Activated T-helper 17 cell treated with anti-CD3 and anti-CD28 coated beads, Interleukin-2, amount 50 U/mL, for 72 hours (primary cell): ENCODE measurements around the gene ARHGAP15. TPM values are rescaled to one million over a fixed set of nuclear protein-coding genes. Genes with fewer than 3 reads are reported as not detected.

Source experiments
- ATAC-seq: fragments of 150-1000 bp; cut with Tn5 transposase; replicated peaks from 2 replicates; pipeline ENCODE4 v1.10.0; 2021; ENCODE audit warnings: mild to moderate bottlenecking, moderate library complexity
- H3K27ac Mint-ChIP-seq: one replicate; pipeline ENCODE4 v1.8.0; 2022; ENCODE audit warnings: mixed read lengths
- H3K27me3 Mint-ChIP-seq: one replicate; pipeline ENCODE4 v1.8.0; 2022; ENCODE audit warnings: mixed read lengths
- H3K36me3 Mint-ChIP-seq: one replicate; pipeline ENCODE4 v1.8.0; 2022; ENCODE audit warnings: low read depth, mild to moderate bottlenecking, mixed read lengths
- H3K4me1 Mint-ChIP-seq: one replicate; pipeline ENCODE4 v1.8.0; 2022; ENCODE audit warnings: mixed read lengths
- H3K4me3 Mint-ChIP-seq: one replicate; pipeline ENCODE4 v1.8.0; 2022; ENCODE audit warnings: mild to moderate bottlenecking, mixed read lengths
- H3K9me3 Mint-ChIP-seq: one replicate; pipeline ENCODE4 v1.8.0; 2022; ENCODE audit warnings: mixed read lengths
- total RNA-seq, 2 donors: library from RNA; stranded (reverse); gene quantifications; one replicate each; pipeline ENCODE4 v1.2.3, GENCODE V29; 2022

The ARHGAP15 gene
- total RNA-seq, 2 donors from 2014 or later, result 93.3 to 98.3 TPM

GRCh38 chr2:143125717-143126116, 3.5 kb upstream of the ARHGAP15 start:
- H3K4me1 Mint-ChIP-seq, result no peaks in the 10 kb centered on the region
- no peak overlapping the region for H3K4me3 Mint-ChIP-seq
- no peaks in the 10 kb centered on the region for H3K9me3 Mint-ChIP-seq
- no peaks in the 10 kb centered on the region for H3K27me3 Mint-ChIP-seq
- ATAC-seq, result no peak
- peaks cover 14% of the 10 kb centered on the region for H3K36me3 Mint-ChIP-seq
- no peak overlapping the region for H3K27ac Mint-ChIP-seq

GRCh38 chr2:143132355-143132754, 3.1 kb downstream of the ARHGAP15 start:
- peak; percentile 53 for ATAC-seq
- H3K4me1 Mint-ChIP-seq, result peaks cover 42% of the 10 kb centered on the region
- peaks cover 41% of the 10 kb centered on the region for H3K36me3 Mint-ChIP-seq
- H3K9me3 Mint-ChIP-seq, result no peaks in the 10 kb centered on the region
- H3K4me3 Mint-ChIP-seq, result peak overlapping the region; percentile 86
- H3K27me3 Mint-ChIP-seq, result no peaks in the 10 kb centered on the region
- peak overlapping the region; percentile 59 for H3K27ac Mint-ChIP-seq

DNA sequence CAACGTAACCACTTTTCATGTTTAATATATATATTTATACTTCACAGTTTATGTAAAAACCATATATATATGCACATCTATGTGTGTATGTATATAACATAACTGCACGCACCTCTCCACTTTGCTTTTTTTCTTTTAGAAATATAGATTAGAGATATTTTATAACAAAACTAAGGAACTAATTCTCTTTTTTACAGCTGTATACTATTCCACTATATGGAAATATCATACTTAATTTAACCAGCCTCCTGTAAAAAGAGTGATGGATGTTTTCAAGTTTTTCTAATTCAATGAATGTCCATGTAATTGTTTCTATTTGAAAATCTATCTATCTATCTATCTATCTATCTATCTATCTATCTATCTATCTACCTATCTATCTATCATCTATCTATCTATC, 4.6 kb downstream of the ARHGAP15 start:
- no peak for ATAC-seq
- no peaks in the 10 kb centered on the region for H3K9me3 Mint-ChIP-seq
- peaks cover 40% of the 10 kb centered on the region for H3K36me3 Mint-ChIP-seq
- no peak overlapping the region for H3K27ac Mint-ChIP-seq
- H3K27me3 Mint-ChIP-seq, result no peaks in the 10 kb centered on the region
- peaks cover 42% of the 10 kb centered on the region for H3K4me1 Mint-ChIP-seq
- peak overlapping the region; percentile 25 for H3K4me3 Mint-ChIP-seq

- Mint-ChIP-seq H3K4me1 (peaks cover 66% of the 10 kb centered on the region), H3K9me3 (no peaks in the 10 kb centered on the region), H3K4me3 (peak overlapping the region; percentile 40), H3K36me3 (peaks cover 17% of the 10 kb centered on the region), H3K27ac (no peak overlapping the region), H3K27me3 (no peaks in the 10 kb centered on the region)
- ATAC-seq, result no peak
Observed at GRCh38 chr2:143138292-143138691, 9.1 kb downstream of the ARHGAP15 start.

- peak overlapping the region; percentile 48 for H3K27ac Mint-ChIP-seq
- peaks cover 18% of the 10 kb centered on the region for H3K36me3 Mint-ChIP-seq
- no peaks in the 10 kb centered on the region for H3K9me3 Mint-ChIP-seq
- H3K4me1 Mint-ChIP-seq, result peaks cover 69% of the 10 kb centered on the region
- no peaks in the 10 kb centered on the region for H3K27me3 Mint-ChIP-seq
- ATAC-seq, result peak; percentile 47
- peak overlapping the region; percentile 62 for H3K4me3 Mint-ChIP-seq
Observed at GRCh38 chr2:143139835-143140393, 10.7 kb downstream of the ARHGAP15 start.

GRCh38 chr2:143140864-143141661, 11.8 kb downstream of the ARHGAP15 start:
- Mint-ChIP-seq H3K9me3 (no peaks in the 10 kb centered on the region), H3K27ac (peak overlapping the region; percentile 48), H3K27me3 (no peaks in the 10 kb centered on the region), H3K36me3 (peaks cover 15% of the 10 kb centered on the region), H3K4me1 (peaks cover 66% of the 10 kb centered on the region), H3K4me3 (peak overlapping the region; percentile 62)
- peak; percentile 61 for ATAC-seq

DNA sequence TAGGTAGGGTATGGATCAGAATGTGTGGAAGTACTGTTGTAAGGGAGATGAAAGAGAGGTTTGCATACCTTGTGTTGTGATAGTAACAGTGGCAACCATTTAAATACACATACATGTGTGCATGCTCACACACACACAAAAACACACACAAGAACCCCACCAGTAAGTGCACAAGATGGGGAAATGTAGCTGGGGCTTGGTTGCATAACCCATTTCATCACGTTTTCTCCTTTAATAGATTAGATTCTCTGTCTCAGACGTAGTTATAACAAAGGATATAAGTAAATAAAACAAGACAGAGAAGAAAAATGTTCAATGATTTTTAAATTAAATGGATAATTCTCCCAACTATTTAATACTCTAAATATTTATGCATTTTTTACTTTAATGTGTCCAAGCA, 13.4 kb downstream of the ARHGAP15 start:
- ATAC-seq, result no peak
- Mint-ChIP-seq H3K4me3 (peak overlapping the region; percentile 62), H3K4me1 (peaks cover 66% of the 10 kb centered on the region), H3K9me3 (no peaks in the 10 kb centered on the region), H3K27me3 (no peaks in the 10 kb centered on the region), H3K36me3 (peaks cover 9% of the 10 kb centered on the region), H3K27ac (no peak overlapping the region)

GRCh38 chr2:143144813-143145455, 15.7 kb downstream of the ARHGAP15 start:
- Mint-ChIP-seq H3K27me3 (no peaks in the 10 kb centered on the region), H3K27ac (peak overlapping the region; percentile 16), H3K36me3 (peaks cover 9% of the 10 kb centered on the region), H3K9me3 (no peaks in the 10 kb centered on the region), H3K4me1 (peaks cover 66% of the 10 kb centered on the region), H3K4me3 (peak overlapping the region; percentile 46)
- no peak for ATAC-seq

DNA sequence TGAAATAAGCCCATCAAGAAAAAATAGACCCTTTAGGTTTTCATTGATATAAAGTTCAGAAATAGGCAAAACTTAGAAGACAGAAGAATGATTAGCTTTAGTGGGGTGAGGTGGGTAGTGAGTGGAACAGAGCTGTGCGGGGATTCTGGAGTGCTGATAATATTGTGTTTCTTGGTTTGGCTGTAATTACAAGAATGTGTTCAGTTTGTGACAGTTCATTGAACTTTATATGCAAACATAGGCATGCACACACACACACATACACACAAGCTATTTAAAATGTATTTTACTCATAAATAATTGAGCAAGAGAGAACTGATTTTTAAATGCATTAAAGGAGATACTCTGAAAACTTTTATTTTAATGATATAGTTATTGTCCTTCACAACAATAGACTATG, 17.1 kb downstream of the ARHGAP15 start:
- ATAC-seq, result no peak
- H3K27me3 Mint-ChIP-seq, result no peaks in the 10 kb centered on the region
- no peaks in the 10 kb centered on the region for H3K9me3 Mint-ChIP-seq
- no peak overlapping the region for H3K4me3 Mint-ChIP-seq
- peaks cover 9% of the 10 kb centered on the region for H3K36me3 Mint-ChIP-seq
- H3K4me1 Mint-ChIP-seq, result peaks cover 60% of the 10 kb centered on the region
- H3K27ac Mint-ChIP-seq, result peak overlapping the region; percentile 19

- ATAC-seq, result no peak
- Mint-ChIP-seq H3K36me3 (peaks cover 9% of the 10 kb centered on the region), H3K4me1 (peaks cover 60% of the 10 kb centered on the region), H3K27me3 (no peaks in the 10 kb centered on the region), H3K4me3 (no peak overlapping the region), H3K27ac (no peak overlapping the region), H3K9me3 (no peaks in the 10 kb centered on the region)
Observed at GRCh38 chr2:143146815-143147530, 17.8 kb downstream of the ARHGAP15 start.

GRCh38 chr2:143148011-143148410, 18.8 kb downstream of the ARHGAP15 start:
- Mint-ChIP-seq H3K27me3 (no peaks in the 10 kb centered on the region), H3K27ac (peak overlapping the region; percentile 27), H3K4me1 (peaks cover 63% of the 10 kb centered on the region), H3K36me3 (peaks cover 9% of the 10 kb centered on the region), H3K4me3 (peak overlapping the region; percentile 48), H3K9me3 (no peaks in the 10 kb centered on the region)
- no peak for ATAC-seq

GRCh38 chr2:143148757-143149156, 19.5 kb downstream of the ARHGAP15 start:
- H3K27ac Mint-ChIP-seq, result peak overlapping the region; percentile 27
- H3K27me3 Mint-ChIP-seq, result no peaks in the 10 kb centered on the region
- H3K4me3 Mint-ChIP-seq, result peak overlapping the region; percentile 48
- peaks cover 4% of the 10 kb centered on the region for H3K36me3 Mint-ChIP-seq
- no peaks in the 10 kb centered on the region for H3K9me3 Mint-ChIP-seq
- no peak for ATAC-seq
- H3K4me1 Mint-ChIP-seq, result peaks cover 64% of the 10 kb centered on the region

DNA sequence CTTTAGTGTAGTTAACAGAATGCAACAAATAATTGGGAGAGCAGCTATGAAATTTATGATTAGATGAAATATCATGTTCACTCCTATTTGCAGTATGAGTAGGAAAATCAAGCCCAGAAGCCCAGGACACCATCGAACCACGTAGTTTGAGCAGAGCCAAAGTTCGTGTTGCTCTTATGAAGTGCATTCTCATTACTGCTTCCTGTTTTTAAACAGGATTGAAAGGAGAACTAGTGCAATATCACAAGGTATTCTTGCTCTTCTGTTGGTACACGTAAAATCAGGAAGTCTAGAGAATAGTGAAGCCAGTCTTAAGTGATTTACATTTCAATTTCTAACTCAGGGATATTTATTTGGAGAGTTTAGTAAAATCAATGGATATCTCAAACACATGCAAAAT, 21.1 kb downstream of the ARHGAP15 start:
- peak; percentile 54 for ATAC-seq
- Mint-ChIP-seq H3K36me3 (peaks cover 2% of the 10 kb centered on the region), H3K4me1 (peaks cover 53% of the 10 kb centered on the region)

GRCh38 chr2:143151111-143151752, 22.0 kb downstream of the ARHGAP15 start:
- H3K36me3 Mint-ChIP-seq, result peaks cover 11% of the 10 kb centered on the region
- peaks cover 53% of the 10 kb centered on the region for H3K4me1 Mint-ChIP-seq
- peak overlapping the region; percentile 61 for H3K4me3 Mint-ChIP-seq
- peak; percentile 60 for ATAC-seq
- H3K9me3 Mint-ChIP-seq, result no peaks in the 10 kb centered on the region
- peak overlapping the region; percentile 44 for H3K27ac Mint-ChIP-seq
- no peaks in the 10 kb centered on the region for H3K27me3 Mint-ChIP-seq

More for the DNA sequence above, 21.1 kb downstream of the ARHGAP15 start:
- H3K4me3 Mint-ChIP-seq, result peak overlapping the region; percentile 61
- H3K27ac Mint-ChIP-seq, result peak overlapping the region; percentile 84
- H3K9me3 Mint-ChIP-seq, result no peaks in the 10 kb centered on the region
- no peaks in the 10 kb centered on the region for H3K27me3 Mint-ChIP-seq
